H1 (cell line): Measurements from ENCODE around the gene CCDC12. TPM values are rescaled to one million over a fixed set of nuclear protein-coding genes. Genes with fewer than 3 reads are reported as not detected.

ENCODE experiments used
- CTCF ChIA-PET: fragments of 300-600 bp; sonication (Branson Sonifier 250); formaldehyde crosslinking; loops from one replicate; lab custom pipeline; 2021; ENCODE audit not compliant: partially characterized antibody; lab: Charles Lee
- POLR2A ChIA-PET: fragments of 300-600 bp; sonication (Branson Sonifier 250); formaldehyde crosslinking; loops from one replicate; lab custom pipeline; 2021; ENCODE audit warnings: inconsistent platforms; ENCODE audit not compliant: partially characterized antibody; lab: Charles Lee
- DNase-seq, 2 experiments: peaks; one replicate each; pipeline versions ENCODE4 v3.0.0 to v3.0.0-alpha.2; 2010 to 2022; ENCODE audit warnings: low spot score in 2 of 2, low read depth in 1 of 2, mixed read lengths in 1 of 2
- FAIRE-seq: peaks from 2 replicates; lab custom pipeline; 2011; peaks lifted over from hg19 to GRCh38; lab: Jason Lieb, UNC
- H2AFZ ChIP-seq: 2 replicates; pipeline ENCODE4 v1.8.1; 2012; ENCODE audit warnings: low read length, inconsistent platforms
- H2AK5ac ChIP-seq: 2 replicates; pipeline ENCODE4 v1.6.1; 2013; ENCODE audit warnings: low read depth, low read length
- H2BK120ac ChIP-seq: replicated peaks from 2 replicates; pipeline ENCODE3; 2013; ENCODE audit warnings: low read depth, low read length, inconsistent platforms
- H2BK12ac ChIP-seq: 2 replicates; pipeline ENCODE4 v1.6.1; 2013; ENCODE audit warnings: low read depth, low read length
- H2BK15ac ChIP-seq: 2 replicates; pipeline ENCODE4 v1.6.1; 2013; ENCODE audit warnings: low read length
- H2BK20ac ChIP-seq: 2 replicates; pipeline ENCODE4 v1.6.1; 2013; ENCODE audit warnings: low read length
- H2BK5ac ChIP-seq: 2 replicates; pipeline ENCODE4 v1.6.1; 2013; ENCODE audit warnings: low read depth, low read length
- H3K14ac ChIP-seq: 2 replicates; pipeline ENCODE4 v1.6.1; 2013; ENCODE audit warnings: inconsistent platforms; ENCODE audit not compliant: insufficient read length
- H3K18ac ChIP-seq: 2 replicates; pipeline ENCODE4 v1.6.1; 2013; ENCODE audit warnings: low read length; ENCODE audit errors: extremely low read depth
- H3K23ac ChIP-seq: 2 replicates; pipeline ENCODE4 v1.6.1; 2013; ENCODE audit warnings: inconsistent platforms; ENCODE audit not compliant: insufficient read length
- H3K23me2 ChIP-seq: 2 replicates; pipeline ENCODE4 v1.6.1; 2013; ENCODE audit warnings: low read depth, low read length
- H3K27ac ChIP-seq: 2 replicates; pipeline ENCODE4 v1.6.1; 2011; ENCODE audit warnings: low read depth, low read length, inconsistent platforms
- H3K27me3 ChIP-seq, 4 experiments: replicated peaks in 1 of 4; 1 replicate in 1 of 4; 2 replicates in 3 of 4; pipeline versions ENCODE4 v1.6.1 to v1.8.1; 2011 to 2013; ENCODE audit warnings: low read length in 3 of 4, mild to moderate bottlenecking in 3 of 4, inconsistent platforms in 2 of 4, mixed read lengths in 2 of 4, moderate library complexity in 1 of 4; ENCODE audit not compliant: control insufficient read depth in 3 of 4, insufficient read depth in 3 of 4; ENCODE audit errors: extremely low read depth in 1 of 4
- H3K36me3 ChIP-seq, 4 experiments: 2 replicates each; pipeline versions ENCODE4 v1.6.1 to v1.8.1; 2011 to 2013; ENCODE audit warnings: mild to moderate bottlenecking in 4 of 4, low read length in 3 of 4, moderate library complexity in 2 of 4, control low read depth in 1 of 4, inconsistent platforms in 1 of 4; ENCODE audit not compliant: insufficient read depth in 4 of 4, control insufficient read depth in 2 of 4
- H3K4ac ChIP-seq: replicated peaks from 2 replicates; pipeline ENCODE3; 2013; ENCODE audit warnings: low read length, low read depth, mixed read lengths, inconsistent platforms; ENCODE audit not compliant: insufficient read length
- H3K4me1 ChIP-seq, 4 experiments: replicated peaks in 1 of 4; 1 replicate in 1 of 4; 2 replicates in 3 of 4; pipeline versions ENCODE4 v1.6.1 to v1.8.1; 2011 to 2013; ENCODE audit warnings: low read length in 3 of 4, inconsistent platforms in 2 of 4, mixed read lengths in 1 of 4; ENCODE audit not compliant: insufficient read depth in 4 of 4, control insufficient read depth in 3 of 4
- H3K4me2 ChIP-seq, 2 experiments: 2 replicates each; pipeline versions ENCODE4 v1.6.1 to v1.8.1; 2011 to 2013; ENCODE audit warnings: low read depth in 2 of 2, low read length in 2 of 2, control low read depth in 1 of 2, inconsistent platforms in 1 of 2, mild to moderate bottlenecking in 1 of 2; ENCODE audit not compliant: insufficient read depth in 1 of 2
- H3K4me3 ChIP-seq, 4 experiments: fragments of 200-600, 300-600 bp in 1 of 4; sonication (generic), shearing (Covaris generic), sonication (Bioruptor Twin) in 1 of 4; 2 replicates each; pipeline versions ENCODE4 v1.5.1 to v1.8.1; 2011 to 2016; ENCODE audit warnings: low read length in 4 of 4, low read depth in 3 of 4, control low read depth in 2 of 4, inconsistent platforms in 2 of 4, mild to moderate bottlenecking in 2 of 4, mixed read lengths in 1 of 4, moderate library complexity in 1 of 4; ENCODE audit not compliant: insufficient read depth in 2 of 4; ENCODE audit errors: extremely low read depth in 1 of 4
- H3K56ac ChIP-seq: replicated peaks from 2 replicates; pipeline ENCODE3; 2013; ENCODE audit warnings: low read depth, mild to moderate bottlenecking, mixed read lengths, low read length, inconsistent platforms; ENCODE audit not compliant: insufficient read length
- H3K79me1 ChIP-seq: 2 replicates; pipeline ENCODE4 v1.6.1; 2013; ENCODE audit warnings: low read depth, low read length, control low read depth
- H3K79me2 ChIP-seq, 2 experiments: 2 replicates each; pipeline versions ENCODE4 v1.6.1 to v1.8.1; 2012 to 2013; ENCODE audit warnings: low read length in 2 of 2, mild to moderate bottlenecking in 2 of 2, inconsistent platforms in 1 of 2; ENCODE audit not compliant: insufficient read depth in 2 of 2, control insufficient read depth in 1 of 2
- H3K9ac ChIP-seq, 4 experiments: replicated peaks in 1 of 4; 1 replicate in 1 of 4; 2 replicates in 3 of 4; pipeline versions ENCODE4 v1.6.1 to v1.8.1; 2011 to 2013; ENCODE audit warnings: low read depth in 3 of 4, low read length in 3 of 4, control low read depth in 2 of 4, mild to moderate bottlenecking in 2 of 4, moderate library complexity in 2 of 4, inconsistent platforms in 1 of 4; ENCODE audit errors: extremely low read depth in 1 of 4
- H3K9me3 ChIP-seq, 2 experiments: 2 replicates each; pipeline versions ENCODE4 v1.6.1 to v1.8.1; 2012 to 2013; ENCODE audit warnings: mild to moderate bottlenecking in 2 of 2, moderate library complexity in 2 of 2, control low read depth in 1 of 2, inconsistent platforms in 1 of 2, low read depth in 1 of 2, low read length in 1 of 2, mixed read lengths in 1 of 2; ENCODE audit not compliant: insufficient read depth in 2 of 2
- H4K20me1 ChIP-seq, 2 experiments: replicated peaks in 1 of 2; 2 replicates each; pipeline versions ENCODE3 to v1.8.1; 2011 to 2013; ENCODE audit warnings: inconsistent platforms in 2 of 2, low read length in 2 of 2, mild to moderate bottlenecking in 1 of 2; ENCODE audit not compliant: insufficient read depth in 2 of 2, control insufficient read depth in 1 of 2
- H4K5ac ChIP-seq: 2 replicates; pipeline ENCODE4 v1.6.1; 2013; ENCODE audit warnings: low read length, low read depth, mixed read lengths, inconsistent platforms; ENCODE audit not compliant: insufficient read length
- H4K8ac ChIP-seq: 2 replicates; pipeline ENCODE4 v1.8.0; 2013; ENCODE audit warnings: mild to moderate bottlenecking, moderate library complexity, low read length, inconsistent platforms; ENCODE audit not compliant: insufficient read depth; ENCODE audit errors: extremely low read depth
- H4K91ac ChIP-seq: replicated peaks from 2 replicates; pipeline ENCODE3; 2013; ENCODE audit warnings: low read length, mixed read lengths, inconsistent platforms; ENCODE audit not compliant: insufficient read length
- CBX5 ChIP-seq: fragments of 300-800, 300-1000 bp; sonication (generic); IDR thresholded peaks from 2 replicates; pipeline ENCODE4 v1.7.1; 2016; ENCODE audit warnings: antibody characterized with exemption, low read length, low read depth
- CEBPB ChIP-seq: IDR thresholded peaks from 2 replicates; pipeline ENCODE4 v1.6.1; 2012; ENCODE audit warnings: low read depth, low read length
- CHD2 ChIP-seq: IDR thresholded peaks from 2 replicates; pipeline ENCODE4 v1.6.1; 2012; ENCODE audit warnings: low read length, improper control_type of control experiment
- CTCF ChIP-seq, 3 experiments: IDR thresholded peaks; 1 replicate in 2 of 3; 2 replicates in 1 of 3; pipeline versions ENCODE4 v1.5.1 to v1.6.1; 2011; ENCODE audit warnings: low read length in 3 of 3, mild to moderate bottlenecking in 3 of 3, inconsistent platforms in 2 of 3, low read depth in 1 of 3, moderate library complexity in 1 of 3; ENCODE audit not compliant: insufficient read depth in 1 of 3; ENCODE audit errors: control extremely low read depth in 1 of 3
- KDM4A ChIP-seq: IDR thresholded peaks from one replicate; pipeline ENCODE4 v1.7.1; 2012; ENCODE audit warnings: low read depth, mild to moderate bottlenecking, moderate library complexity, low read length, inconsistent platforms; ENCODE audit not compliant: severe bottlenecking
- NANOG ChIP-seq: IDR thresholded peaks from 2 replicates; pipeline ENCODE4 v1.6.1; 2011; ENCODE audit warnings: low read length, low read depth, mild to moderate bottlenecking, inconsistent platforms; ENCODE audit not compliant: insufficient read depth, poor library complexity, severe bottlenecking
- POU5F1 ChIP-seq: IDR thresholded peaks from 2 replicates; pipeline ENCODE4 v1.6.1; 2011; ENCODE audit warnings: low read depth, mild to moderate bottlenecking, low read length, moderate library complexity
- RXRA ChIP-seq: IDR thresholded peaks from 2 replicates; pipeline ENCODE4 v1.6.1; 2011; ENCODE audit warnings: low read depth, mild to moderate bottlenecking, low read length, moderate library complexity; ENCODE audit not compliant: insufficient read depth
- TCF12 ChIP-seq: IDR thresholded peaks from 2 replicates; pipeline ENCODE4 v1.6.1; 2011; ENCODE audit warnings: low read depth, mild to moderate bottlenecking, low read length
- WGBS, 2 experiments: shearing (Covaris generic) in 1 of 2; methylation state at CpG; one replicate each; pipeline versions ENCODE4 v1.1.6 to v1.1.7; 2013 to 2015; ENCODE audit warnings: low lambda C conversion rate in 2 of 2, mixed read lengths in 2 of 2, inconsistent platforms in 1 of 2, low coverage in 1 of 2, missing lambda C conversion rate in 1 of 2; ENCODE audit not compliant: insufficient replicate concordance in 2 of 2, insufficient coverage in 1 of 2, insufficient read length in 1 of 2; ENCODE audit errors: extremely low coverage in 1 of 2, missing lambda C conversion rate in 1 of 2; 5-methylcytosine and 5-hydroxymethylcytosine counted together
- polyA plus RNA-seq, 7 experiments: library from polyadenylated mRNA; depleted of rRNA in 3 of 7; stranded (reverse) in 5 of 7; unstranded in 2 of 7; fragments of >200 nt in 5 of 7; fragments of 200-250 nt in 2 of 7; gene quantifications; 1 replicate in 5 of 7; 2 replicates in 1 of 7; 4 replicates in 1 of 7; pipeline versions ENCODE4 v1.2.1 to v1.2.3, GENCODE V29; 2011 to 2013; ENCODE audit warnings: missing spikeins in 2 of 7, mixed read lengths in 2 of 7
- total RNA-seq: library from RNA; stranded (reverse); fragmentation: NEBNext Ultra II Directional; extraction: Animal tissue kit (Norgen Biotek cat#: 25700); gene quantifications from 2 replicates; pipeline ENCODE4 v1.2.1, GENCODE V29; 2021

Gene CCDC12
- total and polyA plus RNA-seq, 2 of the 8 experiments (the other 6 are each of a cell fraction or from before 2014, with no cell fraction given) = 29.5 to 41.3 TPM

DNA sequence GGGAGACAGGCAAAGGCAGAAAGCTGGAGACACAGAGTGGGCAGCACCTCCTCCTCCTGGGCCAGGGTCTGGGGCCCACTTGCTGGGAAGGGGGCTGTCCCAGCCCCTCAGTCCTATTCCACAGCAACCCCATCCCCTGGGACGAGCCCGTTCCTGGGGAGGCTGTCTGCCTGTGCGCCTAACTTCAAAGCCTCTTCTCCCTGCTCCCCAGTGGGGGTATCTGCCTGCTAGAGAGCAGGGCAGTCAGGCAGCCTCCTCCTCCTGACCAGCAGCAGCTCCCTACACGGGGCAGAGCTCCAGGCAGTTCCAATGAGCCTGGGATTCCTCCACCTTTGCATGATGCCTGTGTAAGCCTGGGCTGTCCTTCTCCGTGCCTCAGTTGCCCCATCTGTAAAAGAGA lies 92.1 kb downstream of the CCDC12 start:
- FAIRE-seq = no peak
- peaks cover 11% of the 10 kb centered on the region; the same call in 1 of the 2 replicates for H3K23me2 ChIP-seq
- no peak overlapping the region for H2BK120ac ChIP-seq
- H3K79me2 ChIP-seq = no peaks in the 10 kb centered on the region
- CTCF ChIA-PET = interaction anchor here (0.8 to 13.1 kb wide), 5 partner anchors 8 to 505 kb away, joined by 3 to 88 read pairs (median 4); no protein-coding TSS in a partner anchor
- H2BK15ac ChIP-seq = no peak overlapping the region
- no peak overlapping the region for H3K18ac ChIP-seq
- peak overlapping the region in 1 of 2 experiments; percentile 74; a peak in 1 of 4 replicates for H3K4me2 ChIP-seq
- POLR2A ChIA-PET = no interaction called here
- 30% methylated on average over 5 of the region's 5 CpGs; no CpG with 5 or more reads in 1 of the 2 experiments for whole genome bisulfite sequencing, 2 experiments
- no peak overlapping the region for H2BK20ac ChIP-seq
- no peak for DNase-seq
- no peaks in the 10 kb centered on the region for H3K79me1 ChIP-seq
- H2AFZ ChIP-seq = no peak overlapping the region
- no peak overlapping the region for H4K8ac ChIP-seq
- H3K9me3 ChIP-seq = no peaks in the 10 kb centered on the region
- H3K4ac ChIP-seq = no peak overlapping the region
- peaks cover 50 to 80% (median 74%) of the 10 kb centered on the region in 4 experiments for H3K27me3 ChIP-seq
- no peak overlapping the region for H4K91ac ChIP-seq
- no peak overlapping the region for H2BK5ac ChIP-seq
- peaks cover 0 to 18% (median 13%) of the 10 kb centered on the region in 4 experiments; a peak in 6 of 7 replicates for H3K4me1 ChIP-seq
- no peak overlapping the region for H3K9ac ChIP-seq
- H3K23ac ChIP-seq = no peak overlapping the region
- no peak overlapping the region for H4K5ac ChIP-seq
- 0 out of 2 replicates have a peak overlapping the region, but pooled peaks have one; percentile 65 for H2AK5ac ChIP-seq
- no peak overlapping the region for H3K14ac ChIP-seq
- peaks cover 7 to 17% of the 10 kb centered on the region in 2 experiments for H4K20me1 ChIP-seq
- H3K56ac ChIP-seq = no peak overlapping the region
- no peaks in the 10 kb centered on the region for H3K36me3 ChIP-seq
- H3K4me3 ChIP-seq = no peak overlapping the region
- H3K27ac ChIP-seq = no peak overlapping the region
- H2BK12ac ChIP-seq = no peak overlapping the region
- TF ChIP-seq CTCF (IDR thresholded peaks at IDR 0.05; ENCODE audit: control extremely low read depth in 1 of 3, insufficient read depth in 1 of 3, low read depth in 1 of 3, low read length in 3 of 3) = no peak
- no peak for TF ChIP-seq TCF12
- TF ChIP-seq KDM4A = no peak
- no peak for TF ChIP-seq NANOG
- TF ChIP-seq POU5F1 = no peak
- no peak for TF ChIP-seq CHD2
- TF ChIP-seq CBX5 = no peak
- no peak for TF ChIP-seq CEBPB
- TF ChIP-seq RXRA = no peak
